ENCODE data around the gene ATG9B. TPM values are rescaled to one million over a fixed set of nuclear protein-coding genes. Genes with fewer than 3 reads are reported as not detected.

Gene ATG9B
- total RNA-seq, 1 donor from 2014 or later, result 10.3 TPM

- intact Hi-C loops (cut with micrococcal nuclease), result no loop called here
These were observed 18.7 kb downstream of the ATG9B start for GRCh38 chr7:151005566-151005965.

DNA sequence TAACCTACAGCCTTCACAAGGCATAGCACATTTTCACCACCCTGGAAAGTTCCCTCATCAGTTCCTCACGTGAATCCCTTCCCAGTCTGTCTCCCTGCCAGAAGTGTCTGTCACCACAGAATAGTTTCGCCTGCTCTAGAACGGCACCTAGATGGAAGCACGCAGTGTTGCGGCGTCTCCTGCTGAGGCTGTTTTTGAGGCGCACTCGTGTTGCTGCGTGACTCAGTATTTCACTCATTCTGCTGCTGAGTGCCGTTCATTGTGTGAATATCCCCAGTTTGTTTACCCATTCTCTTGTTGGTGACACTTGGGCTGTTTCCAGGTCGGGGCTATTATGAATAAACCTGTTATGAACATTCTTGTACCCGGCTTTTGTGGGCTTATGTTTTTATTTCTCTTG, 20.7 kb downstream of the ATG9B start:
- intact Hi-C loops (cut with micrococcal nuclease), result no loop called here

GRCh38 chr7:151001546-151001945, 22.7 kb downstream of the ATG9B start:
- intact Hi-C loops (cut with micrococcal nuclease), result no loop called here

DNA sequence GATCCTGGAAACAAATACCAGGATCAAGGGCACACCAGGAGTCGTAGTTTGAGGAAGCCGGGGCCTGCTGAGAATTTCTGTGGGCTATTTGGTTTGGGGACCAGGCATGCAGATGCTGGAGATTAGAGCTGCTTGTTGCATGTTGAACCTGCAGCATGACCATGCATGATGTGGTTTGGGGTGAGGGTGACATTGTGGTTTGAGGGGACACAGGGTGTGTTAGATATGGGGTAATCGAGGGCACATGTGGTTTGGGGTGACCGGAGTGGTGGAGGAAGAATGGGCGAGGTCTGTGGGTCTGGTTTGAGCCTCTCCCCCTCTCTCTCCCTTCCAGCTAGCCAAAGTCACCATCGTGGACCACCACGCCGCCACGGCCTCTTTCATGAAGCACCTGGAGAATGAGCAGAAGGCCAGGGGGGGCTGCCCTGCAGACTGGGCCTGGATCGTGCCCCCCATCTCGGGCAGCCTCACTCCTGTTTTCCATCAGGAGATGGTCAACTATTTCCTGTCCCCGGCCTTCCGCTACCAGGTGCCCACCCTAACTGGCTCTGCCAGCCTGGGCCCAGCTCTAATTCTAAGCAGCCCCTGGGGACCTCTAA, 23.3 kb downstream of the ATG9B start:
- intact Hi-C loops (cut with micrococcal nuclease), result no loop called here

DNA sequence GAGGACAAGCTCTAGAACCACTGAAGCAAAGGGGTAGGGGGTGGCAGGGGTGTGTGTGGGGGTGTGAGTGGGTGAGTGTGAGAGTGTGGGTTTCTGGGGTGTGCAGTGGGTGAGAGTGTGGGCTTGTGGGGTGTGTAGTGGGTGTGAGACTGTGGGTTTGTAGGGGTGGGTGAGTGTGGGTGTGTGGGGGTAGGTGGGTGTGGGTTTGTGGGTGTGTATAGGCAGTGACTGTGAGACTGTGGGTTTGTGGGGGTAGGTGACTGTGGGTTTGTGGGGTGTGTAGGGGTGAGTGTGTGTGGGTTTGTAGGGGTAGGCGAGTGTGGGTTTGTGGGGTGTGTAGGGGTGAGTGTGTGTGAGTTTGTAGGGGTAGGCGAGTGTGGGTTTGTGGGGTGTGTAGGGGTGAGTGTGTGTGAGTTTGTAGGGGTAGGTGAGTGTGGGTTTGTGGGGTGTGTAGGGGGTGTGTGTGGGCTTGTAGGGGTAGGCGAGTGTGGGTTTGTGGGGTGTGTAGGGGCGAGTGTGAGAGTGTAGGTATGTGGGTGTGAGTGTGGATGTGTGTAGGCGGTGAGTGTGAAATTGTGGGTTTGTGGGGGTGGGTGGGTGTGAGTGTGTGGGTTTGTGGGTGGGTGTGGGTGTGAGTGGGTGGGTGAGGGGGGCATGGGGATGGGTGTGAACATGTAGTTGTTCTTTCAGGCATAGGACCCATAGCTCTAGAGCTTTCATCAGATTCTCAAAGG, 24.6 kb downstream of the ATG9B start:
- intact Hi-C loops (cut with micrococcal nuclease), result no loop called here

GRCh38 chr7:150999001-150999400, 25.3 kb downstream of the ATG9B start:
- intact Hi-C loops (cut with micrococcal nuclease), result no loop called here

- intact Hi-C loops (cut with micrococcal nuclease), result no loop called here
These were observed 26.0 kb downstream of the ATG9B start for GRCh38 chr7:150998341-150998740.

GRCh38 chr7:150997817-150998216, 26.5 kb downstream of the ATG9B start:
- intact Hi-C loops (cut with micrococcal nuclease), result no loop called here

GRCh38 chr7:150997075-150997511, 27.2 kb downstream of the ATG9B start:
- intact Hi-C loops (cut with micrococcal nuclease), result no loop called here

DNA sequence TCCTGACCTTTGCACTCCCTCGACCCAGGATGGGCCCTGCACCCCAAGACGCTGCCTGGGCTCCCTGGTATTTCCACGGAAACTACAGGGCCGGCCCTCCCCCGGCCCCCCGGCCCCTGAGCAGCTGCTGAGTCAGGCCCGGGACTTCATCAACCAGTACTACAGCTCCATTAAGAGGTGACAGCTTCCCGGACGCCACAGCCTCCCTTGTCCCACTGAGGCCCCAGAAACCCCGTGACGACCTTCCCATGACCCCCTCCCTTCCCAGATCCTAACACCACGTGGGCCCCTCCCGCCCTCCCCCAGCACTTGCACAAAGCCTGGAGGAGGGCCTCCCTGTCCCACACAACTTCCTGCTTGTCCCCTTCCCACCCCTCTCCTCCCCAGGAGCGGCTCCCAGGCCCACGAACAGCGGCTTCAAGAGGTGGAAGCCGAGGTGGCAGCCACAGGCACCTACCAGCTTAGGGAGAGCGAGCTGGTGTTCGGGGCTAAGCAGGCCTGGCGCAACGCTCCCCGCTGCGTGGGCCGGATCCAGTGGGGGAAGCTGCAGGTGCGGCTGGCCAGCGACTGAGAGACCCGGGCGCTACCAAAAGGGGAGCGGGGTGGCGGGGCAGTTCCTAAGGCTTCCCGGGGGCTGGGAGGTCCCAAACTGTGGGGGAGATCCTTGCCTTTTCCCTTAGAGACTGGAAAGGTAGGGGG, 27.8 kb downstream of the ATG9B start:
- intact Hi-C loops (cut with micrococcal nuclease), result no loop called here

DNA sequence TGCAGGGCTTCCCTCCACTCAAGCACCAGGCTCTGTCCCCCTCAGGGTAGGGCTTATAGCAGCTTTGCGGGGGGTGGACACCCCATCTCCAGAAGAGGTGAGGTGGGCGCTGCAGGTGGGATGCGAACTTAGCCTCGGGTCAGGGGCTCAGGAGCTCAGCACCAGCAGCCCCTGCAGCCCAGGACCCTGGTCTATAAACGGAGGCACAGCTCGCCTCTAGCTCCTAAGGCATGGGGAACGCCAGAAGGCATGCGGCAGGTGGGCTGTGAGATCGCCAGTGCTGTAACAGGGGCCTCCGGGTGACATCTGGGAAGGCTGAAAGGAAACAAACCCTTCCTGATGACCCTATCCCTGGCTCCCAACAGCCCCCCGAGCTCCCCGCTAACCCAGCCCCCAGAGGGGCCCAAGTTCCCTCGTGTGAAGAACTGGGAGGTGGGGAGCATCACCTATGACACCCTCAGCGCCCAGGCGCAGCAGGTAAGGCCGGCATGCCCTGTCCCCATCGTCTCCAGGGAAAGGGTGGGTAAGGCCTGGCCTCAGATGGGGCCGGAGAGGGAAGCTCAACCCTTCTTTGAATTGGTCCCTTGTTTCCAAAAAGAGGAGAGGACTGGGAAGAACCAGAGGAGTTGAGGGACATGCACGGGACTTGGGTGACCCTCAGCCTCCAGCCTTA, 29.3 kb downstream of the ATG9B start:
- intact Hi-C loops (cut with micrococcal nuclease), result no loop called here

DNA sequence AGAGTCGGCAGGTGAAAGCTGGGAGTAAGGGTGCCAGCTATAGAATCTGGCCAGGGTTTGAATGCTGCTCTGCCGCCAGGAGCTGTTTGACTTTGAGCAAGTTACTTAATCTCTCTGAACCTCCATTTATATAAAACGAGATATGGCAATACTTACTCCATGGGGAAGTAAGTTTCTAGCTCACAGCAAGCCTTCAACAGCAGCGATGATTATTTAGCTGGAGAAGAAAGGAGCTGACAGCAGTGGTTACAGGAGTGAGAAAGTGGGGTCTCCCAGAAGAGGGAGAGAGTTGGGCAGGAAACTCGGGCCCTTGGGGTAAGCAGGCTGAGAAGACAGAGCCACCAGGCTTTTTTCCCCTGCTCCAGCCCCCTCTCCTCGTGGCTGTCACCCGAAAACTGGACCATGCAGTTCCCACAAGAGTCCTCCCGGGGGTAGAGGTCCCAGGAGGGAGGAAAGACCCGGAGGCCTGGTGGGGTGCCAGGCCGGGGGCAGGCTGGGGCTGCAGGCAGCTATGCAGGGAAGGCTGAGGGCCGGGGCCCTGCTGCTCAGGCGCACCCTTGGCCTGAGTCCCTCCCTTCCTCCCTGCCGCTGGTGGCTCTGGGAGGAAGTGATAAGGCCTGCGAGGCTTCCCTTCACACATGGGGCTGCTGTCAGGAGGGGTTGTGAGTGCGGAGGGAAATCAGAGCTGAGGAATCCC, 30.0 kb downstream of the ATG9B start:
- intact Hi-C loops (cut with micrococcal nuclease), result no loop called here

GRCh38 chr7:150993511-150993910, 30.8 kb downstream of the ATG9B start:
- intact Hi-C loops (cut with micrococcal nuclease), result loop anchor here (2.0 kb wide), 1 partner anchor 15 kb away; no protein-coding TSS in a partner anchor

DNA sequence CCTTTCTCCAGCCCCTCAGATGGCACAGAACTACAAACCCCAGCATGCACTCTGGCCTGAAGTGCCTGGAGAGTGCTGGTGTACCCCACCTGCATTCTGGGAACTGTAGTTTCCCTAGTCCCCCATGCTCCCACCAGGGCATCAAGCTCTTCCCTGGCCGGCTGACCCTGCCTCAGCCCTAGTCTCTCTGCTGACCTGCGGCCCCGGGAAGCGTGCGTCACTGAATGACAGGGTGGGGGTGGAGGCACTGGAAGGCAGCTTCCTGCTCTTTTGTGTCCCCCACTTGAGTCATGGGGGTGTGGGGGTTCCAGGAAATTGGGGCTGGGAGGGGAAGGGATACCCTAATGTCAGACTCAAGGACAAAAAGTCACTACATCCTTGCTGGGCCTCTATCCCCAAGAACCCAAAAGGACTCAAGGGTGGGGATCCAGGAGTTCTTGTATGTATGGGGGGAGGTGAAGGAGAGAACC, 31.4 kb downstream of the ATG9B start:
- intact Hi-C loops (cut with micrococcal nuclease), result loop anchor here (2.0 kb wide), 1 partner anchor 16 kb away; no protein-coding TSS in a partner anchor

GRCh38 chr7:150992051-150992640, 32.1 kb downstream of the ATG9B start:
- intact Hi-C loops (cut with micrococcal nuclease), result loop anchor here (2.0 kb wide), 1 partner anchor 17 kb away; no protein-coding TSS in a partner anchor

DNA sequence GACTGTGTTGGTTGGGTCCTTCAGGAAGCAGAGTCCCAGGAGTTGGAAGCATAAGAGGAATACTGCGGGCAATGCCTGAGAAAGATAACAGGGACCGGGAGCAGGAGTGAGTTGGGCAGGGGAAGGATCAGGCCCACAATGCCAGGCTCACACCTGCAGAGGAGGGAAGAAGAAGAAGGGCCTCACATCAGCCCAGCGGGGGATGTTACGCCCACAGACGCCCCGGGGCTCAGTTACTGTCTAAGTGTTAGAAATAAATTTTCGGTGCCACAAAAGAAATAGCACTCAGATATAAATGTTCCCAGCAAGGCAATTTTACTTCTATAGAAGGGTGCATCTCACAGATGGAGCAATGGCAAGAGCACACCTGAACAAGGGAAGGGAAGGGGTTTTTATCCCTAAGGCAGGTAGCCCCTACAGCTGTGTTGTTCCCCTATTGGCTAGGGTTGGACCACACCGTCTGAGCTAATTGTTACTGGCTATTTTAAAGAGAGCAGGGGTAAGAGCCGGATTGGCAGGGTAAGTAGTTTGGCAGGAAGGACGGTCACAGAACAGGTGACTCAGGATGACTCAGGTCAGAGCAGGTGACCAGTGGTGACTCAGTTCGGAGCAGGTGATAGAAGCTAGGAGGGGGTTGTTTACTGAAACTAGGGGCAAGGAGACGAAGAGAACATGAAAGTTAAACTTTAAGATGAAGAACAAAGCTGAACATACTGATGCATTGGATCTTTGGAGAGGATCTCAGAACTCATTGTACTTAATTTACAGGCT, 33.7 kb downstream of the ATG9B start, which contains the start of gene NOS3:
Gene NOS3, plus strand, starts transcription at position 602 of the 771 bp plus-strand sequence. CDS start 2,787 bp downstream, outside the sequence.
- intact Hi-C loops (cut with micrococcal nuclease), result no loop called here

- intact Hi-C loops (cut with micrococcal nuclease), result loop anchor here (10.0 kb wide), 1 partner anchor 215 kb away; no protein-coding TSS in a partner anchor
These were observed 34.8 kb downstream of the ATG9B start for GRCh38 chr7:150989456-150989855.

- intact Hi-C loops (cut with micrococcal nuclease), result loop anchor here (1.0 to 10.0 kb wide), 3 partner anchors 25 to 214 kb away; no protein-coding TSS in a partner anchor
These were observed 35.8 kb downstream of the ATG9B start for GRCh38 chr7:150988230-150989226.
